Measurements from ENCODE around the gene TMEM167A.

The TMEM167A gene, protein sequence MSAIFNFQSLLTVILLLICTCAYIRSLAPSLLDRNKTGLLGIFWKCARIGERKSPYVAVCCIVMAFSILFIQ

DNA sequence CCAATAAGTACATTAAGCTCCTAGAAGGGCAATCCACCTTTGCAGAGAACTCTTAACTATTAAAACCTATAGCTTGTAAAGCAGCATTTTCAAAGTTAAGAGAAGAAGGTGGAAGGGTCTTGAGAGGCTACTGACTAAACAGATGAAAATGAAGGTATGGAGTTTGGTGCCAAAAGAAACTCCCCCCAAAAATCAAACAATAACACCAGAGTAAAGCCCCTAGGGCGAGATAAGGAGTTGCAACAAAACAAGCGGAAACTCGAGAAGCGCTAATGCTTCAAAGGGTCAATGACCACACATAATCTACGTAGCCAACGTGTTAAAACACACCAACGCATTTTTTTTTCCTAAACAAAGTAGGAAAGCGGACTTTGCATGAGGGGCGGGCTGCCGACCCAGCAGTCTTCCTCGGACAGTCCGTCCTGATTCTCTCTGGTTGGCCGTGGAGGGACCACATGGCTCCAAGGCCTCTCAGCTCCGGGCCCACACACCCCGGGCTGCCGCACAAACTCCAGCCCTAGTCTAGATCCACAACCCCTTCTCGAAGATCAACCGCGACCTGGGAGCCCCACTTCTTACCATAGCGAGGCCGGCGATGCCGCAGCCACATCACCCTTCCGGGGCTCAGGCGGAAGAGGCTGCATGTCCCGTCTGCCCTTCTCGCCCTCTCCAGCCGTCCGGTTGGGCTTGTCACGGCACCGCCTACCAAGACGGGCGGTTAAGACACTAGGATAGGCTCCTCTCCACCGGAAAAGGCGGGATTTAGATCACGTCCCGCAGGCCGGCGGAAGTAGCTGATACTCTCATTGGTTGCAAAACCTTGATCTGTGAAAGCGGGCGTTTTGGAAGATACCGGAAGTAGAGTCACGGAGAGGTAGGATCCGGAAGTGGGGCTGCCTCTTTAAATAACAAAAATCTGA lies at the start of gene TMEM167A, which contains the start of gene XRCC4:
Gene TMEM167A (minus strand): TSS at position 653 of the 920 bp plus-strand sequence. CDS start 71 bp downstream, at position 582.
Gene XRCC4 (plus strand): TSS at position 806 of the 920 bp plus-strand sequence. CDS start 27,373 bp downstream, outside the sequence.
- DNase-seq: peak; percentile 89 to 93

DNA sequence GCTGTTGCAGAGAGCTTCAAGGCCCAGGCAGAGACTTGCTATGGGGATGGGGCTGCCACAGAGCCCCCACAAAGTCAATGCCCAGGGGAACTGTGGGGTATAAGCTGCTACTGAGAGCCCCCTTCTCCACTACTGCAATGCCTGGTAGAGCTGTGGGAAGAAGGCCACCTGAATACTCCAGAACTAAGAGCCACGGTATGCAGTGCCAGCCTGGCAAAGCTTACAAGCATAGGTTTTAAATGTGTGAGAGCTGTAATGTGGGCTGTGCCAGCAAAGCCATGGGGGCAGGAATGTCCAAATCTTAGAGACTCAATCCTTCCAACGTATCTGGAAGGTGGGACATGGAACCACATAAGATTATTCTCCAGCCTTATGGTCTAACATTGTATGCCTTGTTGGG lies 49.3 kb upstream of the TMEM167A start:
- no peak for DNase-seq

DNA sequence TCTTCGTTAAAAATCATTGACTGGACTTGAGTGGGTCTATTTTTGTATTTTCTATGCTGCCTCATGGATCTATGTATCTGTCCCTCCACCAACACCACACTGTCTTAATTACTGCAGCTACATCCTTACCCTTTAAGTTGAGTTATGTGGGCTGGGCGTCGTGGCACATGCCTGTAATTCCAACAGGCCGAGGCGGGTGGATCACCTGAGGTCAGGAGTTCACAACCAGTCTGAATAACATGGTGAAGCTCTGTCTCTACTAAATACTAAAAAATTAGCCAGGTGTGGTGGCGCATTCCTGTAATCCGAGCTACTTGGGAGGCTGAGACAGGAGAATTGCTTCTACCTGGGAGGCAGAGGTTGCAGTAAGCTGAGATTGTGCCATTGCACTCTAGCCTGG lies 48.4 kb upstream of the TMEM167A start:
- DNase-seq: no peak

DNA sequence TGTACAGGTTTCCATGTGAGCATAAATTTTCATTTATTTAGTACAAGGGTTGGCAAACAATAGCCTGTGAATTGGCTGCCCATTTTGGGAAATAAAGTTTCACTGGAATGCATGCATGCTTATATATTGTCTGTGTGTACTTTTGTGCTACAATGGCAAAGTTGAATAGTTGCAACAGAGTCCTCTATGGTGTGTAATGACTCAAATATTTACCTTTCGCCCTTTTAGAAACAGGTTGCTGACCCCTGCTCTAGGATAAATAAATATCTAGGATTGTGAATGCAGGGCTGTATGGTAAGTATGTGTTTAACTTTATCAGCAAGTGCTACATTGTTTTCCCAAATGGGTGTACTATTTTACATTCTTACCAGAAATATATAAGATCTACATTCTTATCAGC lies 47.4 kb upstream of the TMEM167A start:
- no peak for DNase-seq

DNA sequence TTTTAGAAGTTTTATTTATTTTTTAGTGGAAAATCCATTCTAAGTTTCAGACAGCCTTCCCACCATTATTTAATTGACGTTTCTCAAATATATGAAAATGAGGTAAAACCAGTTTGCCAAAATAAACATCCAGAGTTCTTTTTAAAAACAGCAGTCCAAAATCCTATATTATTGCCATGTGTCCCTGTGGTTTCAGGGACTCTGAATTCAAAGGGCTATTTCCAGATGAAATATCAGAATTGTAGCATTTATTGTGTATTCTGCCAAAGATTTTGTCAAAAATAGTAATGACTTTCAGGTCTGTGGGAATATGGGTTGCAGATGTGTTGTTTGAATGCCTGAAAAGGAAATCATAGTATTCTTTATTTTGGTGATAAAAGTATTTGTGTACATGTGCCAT lies 41.8 kb upstream of the TMEM167A start:
- no peak for DNase-seq

DNA sequence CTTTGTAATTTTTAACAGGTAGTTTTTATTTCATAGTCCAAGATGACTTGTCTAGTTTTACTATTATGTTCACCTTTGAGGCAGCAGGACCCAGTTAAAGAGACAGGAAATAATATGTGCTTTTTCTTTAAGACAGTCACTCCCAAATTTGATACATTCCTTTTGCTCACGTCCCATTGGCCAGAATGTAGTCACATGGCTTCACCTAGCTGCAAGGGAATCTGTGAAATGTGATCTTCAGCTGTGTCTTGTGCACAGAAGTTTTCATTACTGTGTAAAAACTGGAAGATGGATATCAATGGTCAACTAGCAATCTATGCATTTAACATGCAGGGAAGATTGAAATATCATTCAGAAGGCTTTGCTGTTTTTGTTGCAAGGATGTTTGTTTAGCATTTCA lies 41.3 kb upstream of the TMEM167A start:
- no peak for DNase-seq

DNA sequence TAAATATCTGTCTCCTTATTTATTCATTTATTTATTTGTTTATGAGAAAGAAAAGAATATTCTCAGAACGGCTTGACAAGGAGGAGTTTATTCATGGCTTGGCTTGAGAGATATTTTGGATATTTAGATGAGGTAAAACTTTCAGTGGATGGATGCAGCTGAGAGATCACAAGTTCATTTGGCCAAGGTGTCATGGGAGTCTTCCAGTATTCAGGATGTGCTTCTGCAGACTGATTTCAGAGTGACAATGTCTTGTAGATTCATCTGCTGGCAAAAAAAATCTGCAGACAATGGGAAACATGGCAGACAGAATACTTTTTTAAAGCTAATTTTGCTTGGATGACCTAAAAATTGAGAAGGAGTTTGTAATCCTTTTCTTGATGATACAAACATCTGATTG lies 38.6 kb upstream of the TMEM167A start:
- no peak for DNase-seq

DNA sequence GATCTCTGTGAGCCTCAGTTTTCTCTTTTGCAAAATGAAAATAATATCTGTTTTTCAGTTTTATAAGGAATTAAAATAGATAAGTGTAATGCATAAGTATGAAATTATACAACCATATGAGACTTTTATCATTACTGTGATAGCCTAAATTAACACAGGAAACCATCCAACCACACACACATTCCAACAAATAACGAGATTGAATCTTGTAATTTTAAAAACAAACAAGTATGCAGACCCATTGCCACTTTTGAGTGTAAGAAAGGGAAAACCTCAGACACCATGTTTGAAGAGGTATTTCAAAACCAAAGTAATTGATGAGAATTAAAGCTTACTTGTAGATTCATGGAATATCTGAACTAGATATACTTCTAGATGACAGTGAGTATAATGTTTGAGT lies 32.2 kb upstream of the TMEM167A start:
- no peak for DNase-seq

DNA sequence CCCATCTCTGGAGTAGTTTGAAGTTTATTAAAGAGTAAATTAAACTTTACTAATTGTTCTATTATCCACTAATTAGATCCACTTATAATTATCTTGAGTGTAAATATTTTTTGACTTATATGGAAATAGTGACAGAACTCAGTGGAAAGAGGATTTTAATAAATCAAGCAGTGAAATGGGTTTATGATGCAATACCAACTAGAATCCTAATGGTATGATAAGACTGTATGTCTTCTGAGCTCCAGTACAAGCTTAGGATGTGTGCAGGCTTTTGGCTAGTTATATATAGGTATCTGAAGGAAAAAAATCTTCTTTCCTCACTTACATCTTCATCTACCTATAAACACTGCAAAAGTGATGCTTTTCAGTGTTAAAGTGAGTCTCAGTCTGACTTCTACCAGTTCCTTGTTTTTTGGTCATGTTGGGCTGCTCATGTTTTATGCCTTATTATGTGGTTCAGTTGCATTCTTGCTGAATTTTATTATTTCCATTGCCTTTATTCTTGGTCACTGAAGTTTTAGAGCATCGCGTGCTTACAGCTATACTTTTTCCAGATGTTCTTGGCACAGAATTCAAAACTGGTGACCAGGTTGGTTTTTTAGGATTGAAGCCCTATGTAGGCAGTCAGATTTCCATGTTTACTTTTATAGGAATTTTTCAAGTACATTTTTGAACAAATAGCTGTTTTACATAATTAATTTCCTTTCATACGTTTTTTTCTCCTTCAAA lies 30.7 kb upstream of the TMEM167A start:
- DNase-seq: no peak

DNA sequence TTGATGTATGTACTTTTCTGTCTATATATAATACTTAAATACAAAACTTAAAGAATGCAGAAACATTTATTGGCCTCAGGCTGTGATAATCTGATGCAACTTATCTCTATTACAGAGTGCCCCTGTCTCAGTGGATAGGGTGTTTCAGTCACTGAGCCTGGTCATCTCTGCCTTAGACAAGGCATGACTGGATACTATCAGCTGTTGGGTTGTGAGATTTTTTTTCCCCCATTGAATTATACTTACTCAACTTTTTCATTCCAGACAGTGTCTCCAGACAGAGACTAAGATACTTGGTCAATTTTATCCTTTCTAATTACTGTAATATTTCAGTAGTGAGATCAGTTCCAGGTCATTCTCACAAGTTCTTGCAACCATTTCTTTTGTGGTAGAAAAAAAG lies 26.8 kb upstream of the TMEM167A start:
- DNase-seq: no peak

DNA sequence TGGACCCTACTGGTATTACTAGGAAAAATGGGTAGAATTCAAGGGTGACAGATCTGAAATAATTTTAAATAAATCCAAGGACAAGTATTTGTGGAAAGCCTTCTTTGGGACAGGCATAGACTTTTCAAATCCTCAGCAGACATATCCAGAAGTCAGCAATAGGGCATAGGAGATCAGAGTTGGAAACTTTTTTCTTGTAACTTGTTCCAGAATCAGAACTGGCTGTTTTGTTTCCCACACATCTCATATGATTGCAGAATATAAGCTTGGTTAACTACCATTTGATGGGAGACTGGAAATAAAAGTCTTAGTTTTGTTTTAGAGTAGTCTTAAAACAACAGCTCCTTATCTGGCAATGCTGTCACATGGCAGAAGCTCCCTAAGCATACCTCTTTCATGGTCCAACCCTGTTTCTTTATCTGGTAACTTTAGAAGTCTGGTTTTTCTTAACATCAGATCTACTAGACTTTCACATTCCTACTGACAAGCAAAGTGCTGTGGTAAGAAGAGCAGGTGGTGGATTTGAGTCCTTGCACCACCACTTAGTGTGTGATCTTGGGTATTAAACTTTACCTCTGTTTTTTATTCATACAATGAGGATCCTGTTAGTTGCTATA lies 25.3 kb upstream of the TMEM167A start:
- DNase-seq: no peak

DNA sequence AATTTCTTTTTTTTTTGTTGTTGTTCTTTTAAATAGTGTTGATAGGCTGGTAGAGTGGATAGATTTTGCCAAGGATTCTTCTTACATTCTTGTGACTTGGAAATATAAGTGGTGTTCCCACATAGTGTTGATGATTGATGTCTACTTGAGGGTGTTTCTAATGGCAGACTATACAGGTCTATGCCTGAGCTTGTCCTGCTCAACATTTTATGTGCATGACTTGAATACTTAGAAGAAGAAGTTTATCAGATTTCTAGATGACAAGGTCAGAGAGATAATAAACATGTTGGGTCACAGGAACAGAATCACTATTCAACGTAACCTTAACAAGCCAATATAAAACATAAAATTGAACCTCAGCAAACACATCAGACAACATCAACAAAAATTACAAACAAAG lies 24.3 kb upstream of the TMEM167A start:
- DNase-seq: no peak

DNA sequence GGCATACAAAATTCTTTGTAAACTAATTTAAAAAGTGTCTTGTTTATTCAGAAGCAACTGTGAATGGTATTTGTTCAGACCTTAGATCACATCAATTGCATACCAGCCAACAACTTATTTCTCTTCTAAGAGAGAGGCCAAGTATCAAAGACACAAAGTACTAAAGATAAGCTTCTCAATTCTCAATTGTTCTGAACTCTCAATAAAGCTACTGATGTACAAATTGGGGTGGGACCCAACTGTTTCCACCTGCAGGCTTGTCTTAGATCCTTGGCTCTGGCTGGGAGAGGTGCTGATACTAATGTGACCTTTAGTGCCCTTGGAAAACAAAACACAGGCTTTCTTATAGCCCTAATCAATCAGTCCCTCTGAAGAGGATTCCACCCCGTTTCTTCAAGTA lies 22.3 kb upstream of the TMEM167A start:
- DNase-seq: no peak

DNA sequence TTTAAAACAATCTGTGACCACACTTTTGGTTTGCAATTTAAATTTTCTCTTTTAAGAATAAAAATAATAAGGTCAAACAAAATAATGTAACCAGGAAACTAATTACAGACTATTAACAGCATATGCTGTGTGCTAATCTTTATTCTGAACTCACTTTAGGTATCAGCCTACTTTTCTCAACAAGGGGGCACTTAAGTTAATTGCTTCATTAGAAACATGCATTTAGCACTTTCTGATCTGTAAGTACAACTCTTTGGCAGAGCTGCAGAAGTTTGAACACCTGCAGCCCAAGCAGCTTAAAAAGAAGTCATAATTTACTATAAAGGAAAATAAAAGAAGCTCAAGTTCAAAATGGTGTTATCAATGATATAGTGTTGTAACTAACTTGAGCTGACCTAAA lies 21.8 kb upstream of the TMEM167A start:
- no peak for DNase-seq

DNA sequence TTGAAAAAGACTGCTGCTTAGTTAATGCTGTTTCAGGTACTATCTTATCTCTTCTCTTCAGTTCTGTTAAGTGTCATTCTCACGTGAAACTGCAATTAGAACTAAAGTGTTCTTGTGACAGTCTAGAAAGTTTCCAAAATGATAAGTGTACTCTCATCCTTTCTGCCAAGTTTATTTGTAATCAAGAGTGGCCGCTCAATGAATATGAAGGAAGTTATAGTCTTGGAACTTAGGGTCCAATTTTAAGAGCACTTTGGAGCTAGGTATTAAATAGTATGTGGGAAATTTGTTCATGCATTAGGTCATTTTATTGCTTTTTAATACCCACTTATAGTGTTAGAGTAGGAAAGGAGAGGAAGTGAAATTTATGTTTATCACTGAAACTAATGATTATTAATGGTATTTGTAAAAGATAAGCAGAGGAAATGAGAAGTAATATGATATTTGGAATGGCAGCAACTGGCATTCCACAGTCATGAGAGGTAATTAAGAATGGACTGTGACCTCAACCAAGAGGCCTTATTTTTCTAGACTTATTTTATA lies 20.6 kb upstream of the TMEM167A start:
- no peak for DNase-seq

DNA sequence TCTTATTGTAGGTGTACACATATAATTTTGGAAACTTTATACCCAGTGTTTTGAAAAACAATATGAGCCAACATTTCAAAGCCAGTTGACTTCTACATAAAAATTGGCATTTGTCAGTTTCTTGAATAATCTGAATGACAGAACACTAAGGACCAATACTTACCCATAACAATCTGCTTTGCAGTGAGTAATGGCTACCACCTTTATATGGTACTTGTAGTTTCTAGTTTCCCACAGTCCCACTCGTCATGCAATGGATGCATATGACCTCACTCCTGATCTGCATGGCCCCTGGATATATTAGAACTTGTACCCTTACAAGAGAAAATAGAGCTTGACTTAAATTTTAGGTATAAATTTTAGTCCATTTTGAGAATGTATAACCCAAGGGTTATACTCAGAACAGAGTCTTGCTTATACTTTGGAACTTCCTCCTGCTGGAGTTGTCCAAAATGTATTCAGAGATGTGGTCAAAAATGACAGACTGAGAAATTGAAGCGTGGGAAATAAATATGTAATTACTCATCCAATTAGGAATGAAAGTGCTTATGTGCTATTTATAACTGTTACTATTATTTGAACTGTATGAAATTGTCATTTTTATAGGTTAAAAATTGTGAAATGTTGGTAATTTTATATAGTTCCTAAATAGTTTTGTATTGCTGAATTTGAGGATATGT lies 19.6 kb upstream of the TMEM167A start:
- no peak for DNase-seq

DNA sequence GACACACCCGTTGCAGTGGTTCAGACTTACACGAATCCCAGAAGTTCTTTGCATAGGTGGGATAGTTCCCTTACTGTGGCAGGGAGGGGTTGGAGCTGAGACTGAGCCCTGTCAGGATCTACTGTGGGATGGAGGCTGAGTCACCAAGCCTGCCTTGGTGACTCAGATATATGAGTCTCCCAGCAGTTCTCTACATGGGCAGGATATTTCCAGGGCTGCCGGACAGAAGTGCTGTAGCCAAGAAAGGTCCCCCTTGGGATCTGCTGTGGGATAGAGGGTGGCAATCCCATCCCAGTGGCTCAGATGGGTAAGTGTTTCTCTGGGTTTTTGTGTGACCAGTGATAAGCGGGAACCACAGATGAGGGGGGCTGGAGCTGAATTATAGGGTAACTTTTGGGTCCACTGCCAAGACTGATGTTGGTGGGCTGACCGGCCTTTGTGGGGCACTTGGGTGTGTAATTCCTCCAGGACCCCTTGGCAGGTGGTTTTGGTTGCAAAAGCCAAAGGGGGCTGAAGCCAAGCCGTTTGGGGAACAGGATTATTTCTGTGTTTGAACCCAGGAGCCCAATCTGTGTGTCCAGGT lies 18.9 kb upstream of the TMEM167A start:
- DNase-seq: no peak

DNA sequence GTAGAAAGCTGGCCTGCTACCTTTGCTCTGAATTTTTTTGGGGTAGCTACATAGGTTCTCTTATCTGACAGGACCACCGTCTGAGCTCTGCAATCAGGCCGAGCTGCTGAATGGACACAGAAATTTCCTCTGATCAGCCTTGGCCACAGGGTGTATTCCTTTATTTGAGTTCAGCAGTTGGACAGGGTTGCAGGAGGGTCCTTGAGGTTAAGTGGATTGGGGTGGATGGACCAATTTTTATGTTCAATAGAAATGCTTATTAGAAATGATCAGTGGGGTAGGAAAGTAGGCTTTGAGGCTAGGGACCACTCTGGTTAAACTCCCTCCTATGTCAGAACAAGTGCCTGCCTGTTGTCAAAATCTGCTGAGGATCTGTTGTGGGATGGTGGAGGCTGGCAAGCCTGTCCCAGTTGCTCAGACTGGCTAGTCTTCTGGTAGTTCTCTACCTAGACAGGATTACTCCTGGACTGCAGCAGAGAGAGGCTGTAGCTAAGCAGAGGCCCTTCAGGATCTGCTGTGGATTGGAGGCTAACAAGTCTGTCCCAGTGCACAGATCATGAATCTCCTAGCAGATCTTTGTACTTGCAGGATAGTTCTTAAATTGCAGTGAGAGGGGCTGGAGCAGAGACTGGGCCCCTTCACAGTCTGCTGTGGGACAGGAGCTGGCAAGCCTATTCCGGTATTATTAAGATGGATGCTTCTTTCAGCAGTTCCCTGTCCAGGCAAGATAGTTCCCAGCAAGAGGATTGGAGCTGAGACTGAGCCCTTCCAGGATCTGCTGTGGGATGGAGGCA lies 18.2 kb upstream of the TMEM167A start:
- no peak for DNase-seq

DNA sequence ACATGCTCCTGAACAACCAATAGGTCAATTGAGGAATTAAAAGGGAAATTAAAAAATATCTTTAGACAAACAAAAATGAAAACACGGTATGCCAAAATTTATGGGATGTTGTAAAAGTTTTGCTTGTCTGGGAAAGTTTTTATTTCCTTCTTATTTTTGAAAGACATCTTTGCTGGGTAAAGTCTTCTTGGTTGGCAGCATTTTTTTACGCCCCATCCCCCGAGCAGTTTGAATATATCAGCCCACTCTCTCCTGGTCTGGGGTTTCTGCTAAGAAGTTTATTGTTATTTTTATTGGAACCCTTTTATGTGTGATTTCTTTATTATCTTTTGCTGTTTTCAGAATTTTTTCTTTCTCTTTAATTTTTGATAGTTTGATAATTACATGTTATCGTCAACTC lies 16.5 kb upstream of the TMEM167A start:
- no peak for DNase-seq

DNA sequence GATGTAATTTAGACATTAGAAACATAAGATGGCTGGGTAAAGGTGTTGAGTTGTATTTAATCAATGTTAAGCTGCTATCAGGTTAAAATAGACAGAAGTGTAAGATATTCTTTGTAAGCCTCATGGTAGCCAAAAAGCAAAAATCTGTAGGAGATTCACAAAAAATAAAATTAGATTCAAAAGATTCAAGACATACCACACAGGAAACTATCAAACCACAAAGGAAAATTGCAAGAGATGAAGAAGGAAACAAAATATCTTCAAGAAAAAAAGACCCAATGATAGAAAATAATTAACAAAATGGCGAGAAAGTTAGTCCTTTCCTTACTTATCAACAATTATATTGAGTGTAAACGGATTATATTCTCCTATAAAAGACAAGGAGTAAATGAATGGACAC lies 15.4 kb upstream of the TMEM167A start:
- DNase-seq: no peak

DNA sequence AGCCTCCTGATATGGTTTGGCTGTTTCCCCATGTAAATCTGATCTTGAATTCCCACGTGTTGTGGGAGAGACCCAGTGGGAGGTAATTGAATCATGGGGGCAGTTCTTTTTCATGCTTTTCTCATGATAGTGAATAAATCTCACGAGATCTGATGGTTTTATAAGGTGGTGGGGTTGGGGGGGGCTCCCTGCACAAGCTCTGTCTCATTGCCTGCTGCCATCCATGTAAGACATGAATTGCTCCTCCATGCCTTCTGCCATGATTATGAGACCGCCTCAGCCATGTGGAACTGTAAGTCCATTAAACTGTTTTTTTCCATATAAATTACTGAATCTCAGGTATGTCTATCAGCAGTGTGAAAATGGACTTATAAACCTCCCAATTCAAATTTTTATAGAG lies 13.0 kb upstream of the TMEM167A start:
- no peak for DNase-seq

All from activated CD4-positive, alpha-beta T cell treated with anti-CD3 and anti-CD28 coated beads, Interleukin-2, amount 50 U/mL, for 48 hours (primary cell).